NCI-H146 (cell line): ENCODE results near the gene DCBLD1.

ENCODE experiments used
- DNase-seq: peaks from one replicate; lab custom pipeline; 2025; lab: John Stamatoyannopoulos, UW

DCBLD1 gene

GRCh38 chr6:117531346-117531745 lies 48.9 kb downstream of the DCBLD1 start:
- DNase-seq = no peak

GRCh38 chr6:117531809-117532725 lies 49.6 kb downstream of the DCBLD1 start:
- DNase-seq = no peak

- DNase-seq = no peak
These were observed 51.3 kb downstream of the DCBLD1 start for GRCh38 chr6:117533775-117534174.

- DNase-seq = no peak
These were observed 52.5 kb downstream of the DCBLD1 start for GRCh38 chr6:117534974-117535373.

- DNase-seq = no peak
These were observed 53.8 kb downstream of the DCBLD1 start for GRCh38 chr6:117536317-117536716.

- no peak for DNase-seq
These were observed 56.1 kb downstream of the DCBLD1 start for GRCh38 chr6:117538615-117539014.

- no peak for DNase-seq
These were observed 58.2 kb downstream of the DCBLD1 start for GRCh38 chr6:117540670-117541069.

- DNase-seq = no peak
These were observed 60.0 kb downstream of the DCBLD1 start for GRCh38 chr6:117542493-117542892.

GRCh38 chr6:117544716-117545115 lies 62.2 kb downstream of the DCBLD1 start:
- DNase-seq = no peak

- peak; percentile 67 for DNase-seq
These were observed 62.7 kb downstream of the DCBLD1 start for GRCh38 chr6:117545161-117545595.

- peak; percentile 10 for DNase-seq
These were observed 64.2 kb downstream of the DCBLD1 start for GRCh38 chr6:117546674-117547073.

GRCh38 chr6:117547688-117548621 lies 65.5 kb downstream of the DCBLD1 start:
- DNase-seq = no peak

GRCh38 chr6:117548797-117549301 lies 66.4 kb downstream of the DCBLD1 start:
- peak; percentile 71 for DNase-seq

GRCh38 chr6:117549611-117550010 lies 67.1 kb downstream of the DCBLD1 start:
- DNase-seq = no peak

- DNase-seq = no peak
These were observed 67.7 kb downstream of the DCBLD1 start for GRCh38 chr6:117550078-117550600.

- no peak for DNase-seq
These were observed 68.3 kb downstream of the DCBLD1 start for GRCh38 chr6:117550618-117551242.

GRCh38 chr6:117552618-117553017 lies 70.1 kb downstream of the DCBLD1 start:
- no peak for DNase-seq

- no peak for DNase-seq
These were observed 70.7 kb downstream of the DCBLD1 start for GRCh38 chr6:117553142-117553541.

- no peak for DNase-seq
These were observed 72.9 kb downstream of the DCBLD1 start for GRCh38 chr6:117555262-117555849.

GRCh38 chr6:117555882-117556498 lies 73.5 kb downstream of the DCBLD1 start:
- DNase-seq = peak; percentile 29

GRCh38 chr6:117557951-117558350 lies 75.5 kb downstream of the DCBLD1 start:
- DNase-seq = no peak
